GM23338 (cell line): Measurements from ENCODE around the gene PCLO. TPM values are rescaled to one million over a fixed set of nuclear protein-coding genes. Genes with fewer than 3 reads are reported as not detected.

Experiments
- ATAC-seq: fragments of 200-7000 bp; cut with Tn5 transposase; 3 replicates; pipeline ENCODE4 v1.9.1; 2020
- DNase-seq: peaks from one replicate; pipeline ENCODE4 v3.0.0-alpha.2; 2015; ENCODE audit warnings: low spot score
- H2AFZ ChIP-seq: fragments of 200-600 bp; sonication (generic); 2 replicates; pipeline ENCODE4 v1.8.0; 2016; ENCODE audit warnings: antibody characterized with exemption, mild to moderate bottlenecking, moderate library complexity
- H3F3A ChIP-seq: fragments of 200-600 bp; sonication (generic); replicated peaks from 2 replicates; pipeline ENCODE4 v1.8.0; 2017; ENCODE audit warnings: antibody characterized with exemption, mixed run types, low read depth
- H3K27ac ChIP-seq: fragments of 200-600 bp; sonication (generic); 2 replicates; pipeline ENCODE4 v1.6.1; 2016; ENCODE audit warnings: low read depth
- H3K27me3 ChIP-seq: fragments of 200-600 bp; sonication (generic); 2 replicates; pipeline ENCODE4 v1.8.0; 2016; ENCODE audit warnings: mild to moderate bottlenecking, mixed run types, moderate library complexity; ENCODE audit not compliant: insufficient read depth
- H3K36me3 ChIP-seq: fragments of 200-600 bp; sonication (generic); 2 replicates; pipeline ENCODE4 v1.8.0; 2016; ENCODE audit warnings: mild to moderate bottlenecking; ENCODE audit not compliant: insufficient read depth
- H3K4me1 ChIP-seq: fragments of 200-600 bp; sonication (generic); 2 replicates; pipeline ENCODE4 v1.8.0; 2016; ENCODE audit warnings: mild to moderate bottlenecking, moderate library complexity; ENCODE audit not compliant: insufficient read depth
- H3K4me2 ChIP-seq: fragments of 200-600 bp; sonication (generic); 2 replicates; pipeline ENCODE4 v1.7.1; 2017; ENCODE audit warnings: mixed run types
- H3K4me3 ChIP-seq: fragments of 200-600 bp; sonication (generic); 2 replicates; pipeline ENCODE4 v1.6.1; 2016; ENCODE audit warnings: mixed run types
- H3K79me2 ChIP-seq: fragments of 200-600 bp; sonication (generic); replicated peaks from 2 replicates; pipeline ENCODE4 v1.8.0; 2017; ENCODE audit warnings: mild to moderate bottlenecking; ENCODE audit not compliant: insufficient read depth
- H3K9me2 ChIP-seq: fragments of 200-600 bp; sonication (generic); 2 replicates; pipeline ENCODE4 v1.8.0; 2017; ENCODE audit not compliant: insufficient read depth
- H4K20me1 ChIP-seq: fragments of 200-600 bp; sonication (generic); replicated peaks from 2 replicates; pipeline ENCODE4 v1.8.0; 2017; ENCODE audit warnings: mild to moderate bottlenecking; ENCODE audit not compliant: insufficient read depth
- H3K27ac Mint-ChIP-seq: 2 replicates; pipeline ENCODE4 v1.8.0; 2020; ENCODE audit warnings: inconsistent platforms, mild to moderate bottlenecking, moderate library complexity, mixed read lengths
- H3K27me3 Mint-ChIP-seq: 3 replicates; pipeline ENCODE4 v1.8.0; 2022; ENCODE audit warnings: low read depth, mild to moderate bottlenecking, moderate library complexity, mixed read lengths, inconsistent platforms; ENCODE audit not compliant: insufficient read depth, poor library complexity
- H3K36me3 Mint-ChIP-seq: 3 replicates; pipeline ENCODE4 v1.8.0; 2021; ENCODE audit warnings: low read depth, mild to moderate bottlenecking, inconsistent platforms, moderate library complexity, mixed read lengths
- H3K4me1 Mint-ChIP-seq: 3 replicates; pipeline ENCODE4 v1.8.0; 2020; ENCODE audit warnings: mild to moderate bottlenecking, inconsistent platforms, mixed read lengths
- H3K4me3 Mint-ChIP-seq: 3 replicates; pipeline ENCODE4 v1.8.0; 2021; ENCODE audit warnings: moderate library complexity, mild to moderate bottlenecking, inconsistent platforms, mixed read lengths
- H3K9me3 Mint-ChIP-seq: 3 replicates; pipeline ENCODE4 v1.8.0; 2020; ENCODE audit warnings: moderate library complexity, mild to moderate bottlenecking, inconsistent platforms, mixed read lengths
- CREB1 ChIP-seq: fragments of 250-450 bp; sonication (Bioruptor Pico); IDR thresholded peaks from 2 replicates; pipeline ENCODE4 v1.5.0; 2020; ENCODE audit warnings: low read depth, mild to moderate bottlenecking, moderate library complexity
- CTCF ChIP-seq, 2 experiments: fragments of 200-600 bp in 1 of 2; sonication (generic) in 1 of 2; conservative IDR thresholded peaks; 2 replicates each; pipeline versions ENCODE4 v1.5.1 to v1.6.1; 2016 to 2017; ENCODE audit warnings: antibody characterized with exemption in 2 of 2, low read depth in 2 of 2, mild to moderate bottlenecking in 2 of 2, moderate library complexity in 1 of 2
- ETS1 ChIP-seq: IDR thresholded peaks from 2 replicates; pipeline ENCODE4 v1.6.1; 2016; ENCODE audit warnings: antibody characterized with exemption
- EZH2 ChIP-seq: fragments of 200-600 bp; sonication (generic); IDR thresholded peaks from one replicate; pipeline ENCODE4 v1.8.0; 2017; ENCODE audit warnings: antibody characterized with exemption, mild to moderate bottlenecking, low read depth; ENCODE audit not compliant: unreplicated experiment
- EZH2phosphoT487 ChIP-seq: fragments of 200-600 bp; sonication (generic); IDR thresholded peaks from one replicate; pipeline ENCODE4 v1.8.1; 2018; ENCODE audit warnings: antibody characterized with exemption; ENCODE audit not compliant: unreplicated experiment
- JUNB ChIP-seq: IDR thresholded peaks from one replicate; pipeline ENCODE4 v1.6.1; 2016; ENCODE audit warnings: antibody characterized with exemption; ENCODE audit not compliant: unreplicated experiment
- NANOG ChIP-seq: IDR thresholded peaks from 2 replicates; pipeline ENCODE4 v1.6.1; 2016; ENCODE audit warnings: antibody characterized with exemption, borderline replicate concordance
- REST ChIP-seq: IDR thresholded peaks from one replicate; pipeline ENCODE4 v1.6.1; 2018; ENCODE audit warnings: antibody characterized with exemption; ENCODE audit not compliant: unreplicated experiment
- ZNF331 ChIP-seq: fragments of 250-450 bp; sonication (Bioruptor Pico); IDR thresholded peaks from 2 replicates; pipeline ENCODE4 v1.5.0; 2020; ENCODE audit warnings: low read depth, mild to moderate bottlenecking, moderate library complexity
- polyA plus RNA-seq: library from polyadenylated mRNA; unstranded; fragments of >200 nt; fragmentation: Nextera tagmentation; extraction: Ambion mirVana; gene quantifications from 2 replicates; pipeline ENCODE4 v1.2.1, GENCODE V29; 2016
- total RNA-seq: library from RNA; depleted of rRNA; stranded (reverse); fragments of >200 nt; shearing (Covaris generic); gene quantifications from 2 replicates; pipeline ENCODE4 v1.2.3, GENCODE V29; 2014

Gene PCLO
- total and polyA plus RNA-seq, 2 experiments from 2014 or later, result 7.4 to 9.1 TPM

GRCh38 chr7:83161899-83162401, 734 bp downstream of the PCLO start:
- peaks cover 6% of the 10 kb centered on the region for H3K4me1 ChIP-seq
- no peaks in the 10 kb centered on the region for H3K36me3 ChIP-seq
- H3K4me3 ChIP-seq, result peak overlapping the region; percentile 79
- Mint-ChIP-seq H3K36me3 (no peaks in the 10 kb centered on the region), H3K27me3 (no peaks in the 10 kb centered on the region), H3K27ac (peak overlapping the region; percentile 19), H3K4me3 (peak overlapping the region; percentile 84), H3K4me1 (peaks cover 13% of the 10 kb centered on the region; the same call in 2 of the 3 replicates), H3K9me3 (no peaks in the 10 kb centered on the region)
- H3K27ac ChIP-seq, result peak overlapping the region; percentile 53; the same call in 1 of the 2 replicates
- ATAC-seq (peak; percentile 4; the same call in 1 of the 3 replicates), DNase-seq (no peak)
- no peaks in the 10 kb centered on the region for H3K79me2 ChIP-seq
- H3K4me2 ChIP-seq, result peak overlapping the region; percentile 97
- no peak for TF ChIP-seq REST
- no peak for TF ChIP-seq EZH2phosphoT487
- no peak for TF ChIP-seq CTCF (conservative IDR thresholded peaks at IDR 0.05; ENCODE audit: low read depth in 2 of 2)
- TF ChIP-seq CREB1, result no peak
- TF ChIP-seq EZH2, result no peak
- no peak for TF ChIP-seq NANOG
- no peak for TF ChIP-seq JUNB
- TF ChIP-seq ETS1, result no peak
- no peak for TF ChIP-seq ZNF331 (CRISPR knock-in tag)
- peak overlapping the region; percentile 93 for H2AFZ ChIP-seq
- H3K27me3 ChIP-seq, result no peaks in the 10 kb centered on the region
- H3K9me2 ChIP-seq, result no peaks in the 10 kb centered on the region
- H3F3A ChIP-seq, result no peaks in the 10 kb centered on the region
- no peaks in the 10 kb centered on the region for H4K20me1 ChIP-seq
